ENCODE data around the gene CORO6. TPM values are rescaled to one million over a fixed set of nuclear protein-coding genes. Genes with fewer than 3 reads are reported as not detected.
A peak's percentile ranks its signal among the peaks of the same experiment; 100 is the strongest.

The CORO6 gene
- total and polyA plus RNA-seq, 2 of the 13 experiments (the other 11 are each of a cell fraction or from before 2014, with no cell fraction given), result 0.42 to 0.82 TPM

- TF ChIP-seq TFDP1 (CRISPR knock-in tag; IDR thresholded peaks at IDR 0.05; ENCODE audit: borderline replicate concordance), result 0 out of 2 replicates have a peak, but pooled peaks have one; percentile 15
- 0 out of 2 replicates have a peak, but pooled peaks have one; percentile 26 for TF ChIP-seq MEIS2 (CRISPR knock-in tag; IDR thresholded peaks at IDR 0.05)
- TF ChIP-seq ZNF296 (CRISPR knock-in tag; conservative IDR thresholded peaks at IDR 0.05), result 0 out of 2 replicates have a peak, but pooled peaks have one; percentile 25
- TF ChIP-seq ZNF687 (CRISPR knock-in tag; IDR thresholded peaks at IDR 0.05), result peak; percentile 76
- TF ChIP-seq BORCS8-MEF2B (CRISPR knock-in tag; IDR thresholded peaks at IDR 0.05), result peak; percentile 28; the same call in 1 of the 2 replicates
- TF ChIP-seq NFE2 (CRISPR knock-in tag; IDR thresholded peaks at IDR 0.05), result no peak
- 0 out of 2 replicates have a peak, but pooled peaks have one; percentile 29 for TF ChIP-seq ZNF263 (CRISPR knock-in tag; IDR thresholded peaks at IDR 0.05)
- peak; percentile 77 for TF ChIP-seq ZFX (CRISPR knock-in tag; IDR thresholded peaks at IDR 0.05; ENCODE audit: low read depth)
- peak; percentile 32 for TF ChIP-seq HNRNPLL (IDR thresholded peaks at IDR 0.05; ENCODE audit: low read depth, low read length, poor library complexity, severe bottlenecking)
- TF ChIP-seq SATB2 (CRISPR knock-in tag; IDR thresholded peaks at IDR 0.05), result no peak
- 0 out of 2 replicates have a peak, but pooled peaks have one; percentile 47 for TF ChIP-seq HDAC1 (CRISPR knock-in tag; IDR thresholded peaks at IDR 0.05)
- TF ChIP-seq NONO (IDR thresholded peaks at IDR 0.05), result no peak
- TF ChIP-seq NONO (CRISPR knock-in tag; conservative IDR thresholded peaks at IDR 0.05), result no peak
- TF ChIP-seq, protein P1, sequence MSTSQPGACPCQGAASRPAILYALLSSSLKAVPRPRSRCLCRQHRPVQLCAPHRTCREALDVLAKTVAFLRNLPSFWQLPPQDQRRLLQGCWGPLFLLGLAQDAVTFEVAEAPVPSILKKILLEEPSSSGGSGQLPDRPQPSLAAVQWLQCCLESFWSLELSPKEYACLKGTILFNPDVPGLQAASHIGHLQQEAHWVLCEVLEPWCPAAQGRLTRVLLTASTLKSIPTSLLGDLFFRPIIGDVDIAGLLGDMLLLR (CRISPR knock-in tag; IDR thresholded peaks at IDR 0.05), result 0 out of 2 replicates have a peak, but pooled peaks have one; percentile 36
- 0 out of 2 replicates have a peak, but pooled peaks have one; percentile 36 for TF ChIP-seq MXD3 (CRISPR knock-in tag; IDR thresholded peaks at IDR 0.05)
- TF ChIP-seq UBTF (CRISPR knock-in tag; IDR thresholded peaks at IDR 0.05), result peak; percentile 73; the same call in 1 of the 2 replicates
- TF ChIP-seq ARID2 (CRISPR knock-in tag; IDR thresholded peaks at IDR 0.05; ENCODE audit: borderline replicate concordance), result 0 out of 2 replicates have a peak, but pooled peaks have one; percentile 32
Observed at GRCh38 chr17:29588562-29589411, 33.9 kb downstream of the CORO6 start (continued).
